ENCODE data around the gene PLA2R1. TPM values are rescaled to one million over a fixed set of nuclear protein-coding genes. Genes with fewer than 3 reads are reported as not detected.

Gene PLA2R1
- total and polyA plus RNA-seq, 2 of the 4 experiments (the other 2 are of a cell fraction), result 0.43 to 0.54 TPM

DNA sequence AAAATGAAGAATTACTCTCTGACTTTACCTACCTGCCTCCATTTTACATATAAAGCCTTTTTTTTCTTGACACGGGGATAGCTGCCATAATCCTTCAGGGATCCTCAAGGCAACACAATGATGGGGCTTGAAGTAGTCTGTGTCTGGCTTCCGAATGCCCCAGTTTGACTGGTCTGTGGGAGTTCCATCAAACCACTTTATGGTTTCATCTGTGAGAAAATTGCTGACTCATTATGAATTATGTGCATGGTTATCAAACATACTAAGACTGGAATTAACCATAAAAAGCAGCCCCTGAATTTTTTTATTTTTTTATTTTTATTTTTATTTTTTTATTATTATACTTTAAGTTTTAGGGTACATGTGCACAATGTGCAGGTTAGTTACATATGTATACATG, 117.5 kb downstream of the PLA2R1 start:
- Histone ChIP-seq H3K56ac (ENCODE audit: extremely low read depth, insufficient read depth, low read length) (no peak overlapping the region), H4K20me1 (ENCODE audit: insufficient read depth, low read length) (no peaks in the 10 kb centered on the region), H2BK15ac (ENCODE audit: low read depth, low read length) (no peak overlapping the region), H3K9me1 (ENCODE audit: insufficient read depth, low read length) (no peaks in the 10 kb centered on the region; the same call in 1 of the 2 replicates), H3K9ac (ENCODE audit: low read depth, low read length) (no peak overlapping the region), H3K27ac (ENCODE audit: insufficient read depth, low read length) (no peak overlapping the region), H3K27me3 (ENCODE audit: control insufficient read depth, insufficient read depth, low read length) (no peaks in the 10 kb centered on the region), H2AK5ac (ENCODE audit: low read depth, low read length) (no peak overlapping the region), H3K4me2 (ENCODE audit: low read depth, low read length) (no peak overlapping the region), H3K18ac (ENCODE audit: low read depth, low read length) (no peak overlapping the region; the same call in 1 of the 2 replicates), H4K5ac (ENCODE audit: low read depth, low read length) (no peak overlapping the region), H2AK9ac (replicated peaks; ENCODE audit: low read depth, low read length, poor library complexity) (no peak overlapping the region), H2BK20ac (ENCODE audit: low read depth, low read length) (no peak overlapping the region), H3K36me3 (ENCODE audit: control insufficient read depth, insufficient read depth, low read length) (no peaks in the 10 kb centered on the region), H3K23ac (ENCODE audit: low read depth, low read length) (no peak overlapping the region), H2BK5ac (ENCODE audit: low read depth, low read length, poor library complexity, severe bottlenecking) (no peak overlapping the region), H3K4me1 (ENCODE audit: control insufficient read depth, insufficient read depth, low read length) (no peaks in the 10 kb centered on the region), H3K14ac (replicated peaks; ENCODE audit: low read depth, low read length) (no peak overlapping the region), H4K8ac (ENCODE audit: low read depth in 2 of 2, low read length in 2 of 2) (no peak overlapping the region), H3K4me3 (ENCODE audit: insufficient read depth, low read depth, low read length) (no peak overlapping the region), H2AFZ (replicated peaks; ENCODE audit: low read length, poor library complexity) (no peak overlapping the region), H3K79me1 (ENCODE audit: low read depth in 1 of 2, low read length in 2 of 2) (no peaks in the 10 kb centered on the region), H3K4ac (ENCODE audit: low read depth, low read length) (no peak overlapping the region), H4K91ac (ENCODE audit: insufficient read depth, low read depth, low read length) (no peak overlapping the region), H3K9me3 (ENCODE audit: control insufficient read depth, insufficient read depth, low read length) (no peaks in the 10 kb centered on the region), H2BK120ac (ENCODE audit: low read depth, low read length) (no peak overlapping the region)
- POLR2A ChIA-PET (ENCODE audit: unreplicated experiment), result no interaction called here
- TF ChIP-seq RCOR1 (IDR thresholded peaks at IDR 0.05; ENCODE audit: insufficient replicate concordance, low read length) (no peak), MAFK (IDR thresholded peaks at IDR 0.05; ENCODE audit: low read depth, low read length) (peak; percentile 88), NFE2L2 (IDR thresholded peaks at IDR 0.05; ENCODE audit: low read depth, low read length) (peak; percentile 82)
- WGBS, 2 experiments (ENCODE audit: extremely low coverage in 2 of 2, insufficient read length in 1 of 2), result no CpG with 5 or more reads among the region's 2 CpGs
- no TSS peak for BruUV-seq (replicated peaks)
- in situ Hi-C loops (cut with MboI; ENCODE audit: low sequenced_read_pairs), result no loop called here
- DNase-seq (no peak), ATAC-seq (ENCODE audit: low read depth) (no peak)
- dilution Hi-C loops (cut with HindIII; ENCODE audit: low sequenced_read_pairs, unreplicated experiment), result no loop called here
- intact Hi-C loops (cut with micrococcal nuclease), result no loop called here
- CTCF ChIA-PET, result no interaction called here
